CD4-positive, alpha-beta T cell treated with Interleukin-21 for 1 hour (primary cell): ENCODE data around the gene NMT2.

ENCODE experiments used
- DNase-seq: peaks from one replicate; pipeline ENCODE4 v3.0.0-alpha.2; 2020

Gene NMT2

GRCh38 chr10:15180736-15181135, 12.2 kb upstream of the NMT2 start:
- no peak for DNase-seq

GRCh38 chr10:15176269-15176668, 7.8 kb upstream of the NMT2 start:
- DNase-seq, result no peak

GRCh38 chr10:15175587-15175986, 7.1 kb upstream of the NMT2 start:
- DNase-seq, result no peak

- DNase-seq, result no peak
These were observed 3.9 kb upstream of the NMT2 start for GRCh38 chr10:15172306-15172840.

GRCh38 chr10:15169555-15170401, 1.3 kb upstream of the NMT2 start:
- DNase-seq, result peak; percentile 74

GRCh38 chr10:15168786-15169554, 477 bp upstream of the NMT2 start:
- peak; percentile 94 for DNase-seq

GRCh38 chr10:15167411-15168290, 842 bp downstream of the NMT2 start:
- peak; percentile 42 for DNase-seq

- DNase-seq, result no peak
These were observed 2.2 kb downstream of the NMT2 start for GRCh38 chr10:15166325-15166724.

GRCh38 chr10:15163253-15163828, 5.2 kb downstream of the NMT2 start:
- no peak for DNase-seq

GRCh38 chr10:15158972-15159371, 9.5 kb downstream of the NMT2 start:
- DNase-seq, result no peak

GRCh38 chr10:15158448-15158847, 10.0 kb downstream of the NMT2 start:
- no peak for DNase-seq

GRCh38 chr10:15155978-15156656, 12.4 kb downstream of the NMT2 start:
- DNase-seq, result no peak

GRCh38 chr10:15152556-15152955, 15.9 kb downstream of the NMT2 start:
- DNase-seq, result no peak

GRCh38 chr10:15150563-15150962, 17.9 kb downstream of the NMT2 start:
- DNase-seq, result no peak

- no peak for DNase-seq
These were observed 19.3 kb downstream of the NMT2 start for GRCh38 chr10:15149042-15149771.

GRCh38 chr10:15147594-15148392, 20.7 kb downstream of the NMT2 start:
- DNase-seq, result no peak

- DNase-seq, result no peak
These were observed 22.1 kb downstream of the NMT2 start for GRCh38 chr10:15146366-15146765.

GRCh38 chr10:15144788-15145187, 23.7 kb downstream of the NMT2 start:
- DNase-seq, result no peak

GRCh38 chr10:15141136-15142054, 27.1 kb downstream of the NMT2 start:
- DNase-seq, result no peak
